K562 (cell line): ENCODE data around the gene FBXO44. TPM values are rescaled to one million over a fixed set of nuclear protein-coding genes. Genes with fewer than 3 reads are reported as not detected.
A peak's percentile ranks its signal among the peaks of the same experiment; 100 is the strongest.

Experiments
- ATAC-seq: fragments of 200-7000 bp; cut with Tn5 transposase; 3 replicates; pipeline ENCODE4 v1.9.1; 2020; ENCODE audit warnings: moderate library complexity
- BruUV-seq: library from RNA; stranded (reverse); fragments of 400-500 nt; replicated peaks from 2 replicates; lab custom pipeline; 2021; lab: Mats Ljungman, UMichigan
- CTCF ChIA-PET: fragments of 300-600 bp; formaldehyde crosslinking; extraction: SDS; loops from one replicate; lab custom pipeline; 2021; ENCODE audit warnings: low intra/inter-chr PET ratio; lab: Yijun Ruan, JAX
- POLR2A ChIA-PET: fragments of 300-600, 350-650 bp; sonication (Branson Sonifier 250); formaldehyde crosslinking; extraction: SDS; loops from one replicate; lab custom pipeline; 2021; ENCODE audit warnings: antibody characterized with exemption, inconsistent platforms; lab: Yijun Ruan, JAX
- DNase-seq, 4 experiments: peaks; one replicate each; pipeline versions ENCODE4 v3.0.0 to v3.0.0-alpha.2; 2011 to 2018; ENCODE audit warnings: low spot score in 3 of 4, mixed read lengths in 3 of 4; ENCODE audit errors: extremely low read depth in 1 of 4
- FAIRE-seq: peaks from 2 replicates; lab custom pipeline; 2011; peaks lifted over from hg19 to GRCh38; lab: Jason Lieb, UNC
- H2AFZ ChIP-seq: 2 replicates; pipeline ENCODE4 v1.6.0; 2011; ENCODE audit warnings: low read depth, low read length, control low read depth, inconsistent platforms
- H3K27ac ChIP-seq: fragments of 200-600 bp; 3 replicates; pipeline ENCODE4 v1.8.0; 2011; ENCODE audit warnings: low read depth, mild to moderate bottlenecking, control low read depth, inconsistent platforms, low read length, moderate library complexity, mixed read lengths; ENCODE audit errors: extremely low read depth
- H3K27me3 ChIP-seq, 2 experiments: fragments of 300-600 bp in 1 of 2; 2 replicates in 1 of 2; 3 replicates in 1 of 2; pipeline versions ENCODE4 v1.6.0 to v1.8.0; 2011; ENCODE audit warnings: inconsistent platforms in 2 of 2, low read length in 2 of 2, mild to moderate bottlenecking in 1 of 2, mixed read lengths in 1 of 2, moderate library complexity in 1 of 2; ENCODE audit not compliant: control insufficient read depth in 2 of 2, insufficient read depth in 2 of 2
- H3K36me3 ChIP-seq: fragments of 300-600 bp; 3 replicates; pipeline ENCODE4 v1.8.0; 2011; ENCODE audit warnings: mild to moderate bottlenecking, low read length, inconsistent platforms; ENCODE audit not compliant: control insufficient read depth, insufficient read depth
- H3K4me1 ChIP-seq, 2 experiments: fragments of 200-600 bp in 1 of 2; replicated peaks in 1 of 2; 2 replicates in 1 of 2; 3 replicates in 1 of 2; pipeline versions ENCODE4 v1.5.1 to v1.8.0; 2011; ENCODE audit warnings: inconsistent platforms in 2 of 2, low read length in 2 of 2, mild to moderate bottlenecking in 1 of 2, mixed read lengths in 1 of 2, moderate library complexity in 1 of 2; ENCODE audit not compliant: control insufficient read depth in 2 of 2, insufficient read depth in 2 of 2
- H3K4me2 ChIP-seq: 2 replicates; pipeline ENCODE4 v1.6.1; 2011; ENCODE audit warnings: low read length, control low read depth, inconsistent platforms, mixed read lengths; ENCODE audit not compliant: insufficient read depth
- H3K4me3 ChIP-seq: fragments of 200-600 bp; sonication (generic), shearing (Covaris generic); 2 replicates; pipeline ENCODE4 v1.5.1; 2016; ENCODE audit warnings: control low read depth, inconsistent platforms
- H3K79me2 ChIP-seq: fragments of 200-600 bp; 3 replicates; pipeline ENCODE4 v1.8.0; 2011; ENCODE audit warnings: low read length, inconsistent platforms; ENCODE audit not compliant: control insufficient read depth, insufficient read depth
- H3K9ac ChIP-seq, 2 experiments: 2 replicates each; pipeline versions ENCODE4 v1.6.0 to v1.6.1; 2011; ENCODE audit warnings: low read depth in 2 of 2, low read length in 2 of 2, control low read depth in 1 of 2, inconsistent platforms in 1 of 2, mild to moderate bottlenecking in 1 of 2, mixed read lengths in 1 of 2; ENCODE audit not compliant: insufficient read depth in 1 of 2
- H3K9me1 ChIP-seq: one replicate; pipeline ENCODE4 v1.6.0; 2011; ENCODE audit warnings: inconsistent platforms, mild to moderate bottlenecking, low read length, moderate library complexity; ENCODE audit not compliant: control insufficient read depth, insufficient read depth
- H3K9me3 ChIP-seq: replicated peaks from 2 replicates; pipeline ENCODE4 v1.5.1; 2011; ENCODE audit warnings: low read depth, low read length, inconsistent platforms; ENCODE audit not compliant: control insufficient read depth, insufficient read depth
- H4K20me1 ChIP-seq: replicated peaks from 2 replicates; pipeline ENCODE4 v1.6.1; 2011; ENCODE audit warnings: low read length, inconsistent platforms, mixed read lengths; ENCODE audit not compliant: control insufficient read depth, insufficient read depth
- FOXK2 ChIP-seq, 2 experiments: fragments of 450-650 bp; IDR thresholded peaks in 1 of 2; conservative IDR thresholded peaks in 1 of 2; 2 replicates each; pipeline ENCODE4 v1.6.1; 2016; ENCODE audit warnings: low read depth in 2 of 2, mild to moderate bottlenecking in 1 of 2
- HDAC2 ChIP-seq: fragments of 450-650 bp; IDR thresholded peaks from 2 replicates; pipeline ENCODE4 v1.6.1; 2016; ENCODE audit warnings: mild to moderate bottlenecking
- HNRNPUL1 ChIP-seq: fragments of 200-400 bp; formaldehyde crosslinking; IDR thresholded peaks from 2 replicates; pipeline ENCODE4 v1.6.1; 2017; ENCODE audit warnings: low read length
- NFATC3 ChIP-seq: fragments of 450-650 bp; IDR thresholded peaks from 2 replicates; pipeline ENCODE4 v1.6.1; 2017; ENCODE audit warnings: mild to moderate bottlenecking
- PYGO2 ChIP-seq: fragments of 450-650 bp; IDR thresholded peaks from 2 replicates; pipeline ENCODE4 v1.6.1; 2016; ENCODE audit warnings: mild to moderate bottlenecking, missing genetic modification characterization, moderate library complexity, missing compliant biosample characterization
- THRAP3 ChIP-seq: fragments of 450-650 bp; IDR thresholded peaks from 2 replicates; pipeline ENCODE4 v1.6.1; 2016; ENCODE audit warnings: mild to moderate bottlenecking, inconsistent platforms, borderline replicate concordance
- ZBTB7A ChIP-seq: IDR thresholded peaks from 2 replicates; pipeline ENCODE4 v1.6.1; 2011; ENCODE audit warnings: low read depth, mild to moderate bottlenecking, low read length, moderate library complexity, borderline replicate concordance; ENCODE audit not compliant: control insufficient read depth
- ZFX ChIP-seq: sonication (generic); formaldehyde crosslinking; IDR thresholded peaks from 2 replicates; pipeline ENCODE4 v1.8.0; 2022; ENCODE audit warnings: mild to moderate bottlenecking, missing genetic modification reagents, moderate library complexity
- ZNF184 ChIP-seq: sonication (generic); formaldehyde crosslinking; IDR thresholded peaks from 2 replicates; pipeline ENCODE4 v1.5.0; 2020; ENCODE audit warnings: missing genetic modification reagents
- WGBS: fragments of 100-300 bp; shearing (Covaris generic); methylation state at CpG from one replicate; pipeline ENCODE4 v1.1.6; 2016; ENCODE audit warnings: low coverage, mixed read lengths; ENCODE audit not compliant: insufficient coverage; ENCODE audit errors: missing lambda C conversion rate; 5-methylcytosine and 5-hydroxymethylcytosine counted together
- in situ Hi-C: fragments of 300-500 bp; cut with MboI; formaldehyde crosslinking; loops from 4 replicates; pipeline ENCODE4 v1.15.0; 2018; ENCODE audit warnings: inconsistent platforms, mixed read lengths
- intact Hi-C: fragments of 100-400 bp; cut with micrococcal nuclease; formaldehyde crosslinking; loops from 2 replicates; pipeline ENCODE4 v1.14.2; 2022
- polyA plus RNA-seq, 8 experiments: library from polyadenylated mRNA; depleted of rRNA in 4 of 8; stranded (reverse) in 5 of 8; unstranded in 3 of 8; fragments of >200 nt; fragmentation: Nextera tagmentation in 2 of 8; fragmentation: Illumina TruSeq in 1 of 8; extraction: Ambion mirVana in 2 of 8; extraction: Trizol in 1 of 8; gene quantifications; 2 replicates each; pipeline versions ENCODE4 v1.2.1 to v1.2.3, GENCODE V29; 2011 to 2014; ENCODE audit warnings: inconsistent platforms in 1 of 8, missing spikeins in 1 of 8
- total RNA-seq, 7 experiments: library from RNA; depleted of rRNA in 6 of 7; stranded (reverse); fragments of >200 nt in 6 of 7; fragmentation: Illumina TruSeq in 2 of 7; extraction: Trizol in 2 of 7; gene quantifications; 2 replicates each; pipeline versions ENCODE4 v1.2.1 to v1.2.3, GENCODE V29; 2011 to 2021; ENCODE audit warnings: low replicate concordance in 1 of 7
- TF ChIP-seq, protein P1 (sequence below): fragments of 250-450 bp; sonication (Bioruptor Pico); IDR thresholded peaks from 2 replicates; pipeline ENCODE4 v1.8.0; 2021; ENCODE audit warnings: mild to moderate bottlenecking, moderate library complexity

FBXO44 gene
- total and polyA plus RNA-seq, 9 of the 15 experiments (the other 6 are each of a cell fraction or from before 2014, with no cell fraction given): 0.69 to 20.9 (median 6.7) TPM

DNA sequence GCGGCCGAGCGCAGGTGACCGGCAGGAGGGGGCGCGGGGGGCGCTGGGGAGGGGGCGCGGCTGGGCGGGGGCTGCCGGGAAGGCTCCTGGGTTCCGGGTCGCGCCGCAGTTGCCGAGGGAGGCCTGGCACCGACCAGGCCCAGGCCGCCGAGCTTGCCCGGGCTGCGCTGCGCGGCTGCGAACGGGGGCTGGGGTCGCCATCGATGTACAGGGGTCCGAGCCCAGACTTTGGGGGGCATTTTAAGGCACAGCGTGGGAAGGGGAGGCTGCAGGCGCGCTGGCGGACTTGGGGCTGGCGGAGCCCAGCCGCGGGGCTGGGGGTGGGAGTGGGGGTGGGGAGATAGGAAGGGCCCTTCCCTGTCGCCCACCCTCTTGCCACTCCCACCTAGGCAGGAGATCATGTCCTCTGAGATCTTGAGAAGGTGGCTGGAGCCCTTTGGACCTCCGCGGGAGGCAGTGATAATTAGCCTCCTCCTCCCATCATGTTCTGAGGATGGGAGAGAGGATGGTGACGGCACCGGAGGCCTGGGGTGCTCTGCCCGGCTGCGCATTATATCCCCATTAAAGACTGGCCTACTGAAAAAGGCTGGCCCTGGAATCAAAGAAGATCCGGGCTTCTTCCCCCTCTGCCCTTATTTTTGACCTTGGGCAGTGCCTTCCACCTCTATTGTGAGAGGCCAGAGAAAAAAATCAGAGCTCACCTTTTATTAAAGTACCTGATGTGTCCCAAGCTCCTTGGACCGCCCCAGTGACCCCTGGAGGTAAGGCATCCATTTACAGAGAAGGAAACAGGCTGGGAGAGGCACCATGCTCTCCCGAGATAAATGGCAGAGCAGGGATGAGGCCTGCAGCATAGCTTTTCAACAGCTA, 497 bp downstream of the FBXO44 start:
- in situ Hi-C loops: loop anchor here (5.0 kb wide), 1 partner anchor 62 kb away; no protein-coding TSS in a partner anchor
- peak overlapping the region in 1 of 2 experiments; percentile 91; a peak in 2 of 4 replicates for H3K9ac ChIP-seq
- H3K79me2 ChIP-seq: no peaks in the 10 kb centered on the region
- H3K4me2 ChIP-seq: peak overlapping the region; percentile 60
- no peaks in the 10 kb centered on the region; the same call in 1 of the 2 replicates for H3K9me3 ChIP-seq
- H3K4me3 ChIP-seq: peak overlapping the region; percentile 48
- H2AFZ ChIP-seq: peak overlapping the region; percentile 63; the same call in 1 of the 2 replicates
- peak in 1 of 4 experiments; percentile 32 for DNase-seq
- no peak; the same call in 2 of the 3 replicates for ATAC-seq
- no peak overlapping the region for H3K27ac ChIP-seq
- CTCF ChIA-PET: no interaction called here
- H4K20me1 ChIP-seq: no peaks in the 10 kb centered on the region
- TF ChIP-seq PYGO2 (tag): no peak
- peak; percentile 71 for TF ChIP-seq ZBTB7A
- no peak for TF ChIP-seq HDAC2
- TF ChIP-seq, protein P1, sequence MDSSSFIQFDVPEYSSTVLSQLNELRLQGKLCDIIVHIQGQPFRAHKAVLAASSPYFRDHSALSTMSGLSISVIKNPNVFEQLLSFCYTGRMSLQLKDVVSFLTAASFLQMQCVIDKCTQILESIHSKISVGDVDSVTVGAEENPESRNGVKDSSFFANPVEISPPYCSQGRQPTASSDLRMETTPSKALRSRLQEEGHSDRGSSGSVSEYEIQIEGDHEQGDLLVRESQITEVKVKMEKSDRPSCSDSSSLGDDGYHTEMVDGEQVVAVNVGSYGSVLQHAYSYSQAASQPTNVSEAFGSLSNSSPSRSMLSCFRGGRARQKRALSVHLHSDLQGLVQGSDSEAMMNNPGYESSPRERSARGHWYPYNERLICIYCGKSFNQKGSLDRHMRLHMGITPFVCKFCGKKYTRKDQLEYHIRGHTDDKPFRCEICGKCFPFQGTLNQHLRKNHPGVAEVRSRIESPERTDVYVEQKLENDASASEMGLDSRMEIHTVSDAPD (CRISPR knock-in tag): no peak
- no peak for TF ChIP-seq HNRNPUL1
- TF ChIP-seq NFATC3: no peak
- TF ChIP-seq ZNF184 (CRISPR knock-in tag): no peak
- TF ChIP-seq FOXK2 (conservative IDR thresholded peaks at IDR 0.05 in 1 of 2, IDR thresholded peaks at IDR 0.05 in 1 of 2; ENCODE audit: low read depth in 2 of 2): no peak
- TF ChIP-seq ZFX (CRISPR knock-in tag): peak; percentile 24
- TF ChIP-seq THRAP3: no peak
- no peaks in the 10 kb centered on the region for H3K9me1 ChIP-seq
- no TSS peak for BruUV-seq
- H3K27me3 ChIP-seq: no peaks in the 10 kb centered on the region
- POLR2A ChIA-PET: interaction anchor here (0.5 to 3.0 kb wide), 9 partner anchors 9 to 642 kb away, joined by 3 to 12 read pairs (median 3); partner anchors contain the start of gene FBXO6
- 19% methylated on average over 19 of the region's 45 CpGs for WGBS
- peak; percentile 26 for FAIRE-seq
- intact Hi-C loops: no loop called here
- H3K4me1 ChIP-seq: peaks cover 5 to 41% of the 10 kb centered on the region in 2 experiments; a peak in 4 of 5 replicates
- peaks cover 16% of the 10 kb centered on the region; the same call in 2 of the 3 replicates for H3K36me3 ChIP-seq
